ENCODE measurements around the gene ZNF385B. TPM values are rescaled to one million over a fixed set of nuclear protein-coding genes. Genes with fewer than 3 reads are reported as not detected.

The ZNF385B gene
- total RNA-seq, 1 experiment from 2014 or later, result not detected

DNA sequence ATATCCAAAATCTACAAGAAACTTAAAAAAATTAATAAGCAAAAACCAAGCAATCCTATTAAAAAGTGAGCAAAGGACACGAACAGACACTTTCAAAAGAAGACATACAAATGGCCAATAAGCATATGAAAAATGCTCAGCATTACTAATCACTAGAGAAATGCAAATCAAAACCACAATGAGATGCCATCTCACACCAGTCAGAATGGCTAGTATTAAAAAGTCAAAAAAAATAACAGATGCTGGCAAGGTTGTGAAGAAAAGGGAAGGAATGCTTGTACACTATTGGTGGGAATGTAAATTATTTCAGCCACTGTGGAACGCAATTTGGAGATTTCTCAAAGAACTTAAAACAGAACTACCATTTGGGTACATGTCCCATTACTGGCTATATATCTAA is 467.9 kb downstream of the ZNF385B start:
- no peak for DNase-seq (ENCODE audit: low spot score)

Small RNA genes lying within 50 kb of the gene (small RNA-seq; reads per million reads assigned to genes)
- not detected for gene MIR1258

Other genes starting within 250 kb of the ZNF385B start
- 6.6 and 7.2 TPM in 2 replicates for gene CWC22, start 145.7 kb upstream of the ZNF385B start, total RNA-seq (2014; rRNA removed; shearing (Covaris generic))